Amygdala (tissue), 56 donors: ENCODE measurements around the gene TC2N.
"Not testable (repeated sequence)": the region's sequence is repeated elsewhere in the genome, so short reads cannot be mapped to it uniquely, and the experiment has no call there.

ENCODE experiments used
- DNase-seq, 56 donors: peaks; one replicate each; lab custom pipeline; 2025; lab: John Stamatoyannopoulos, UW

TC2N gene

GRCh38 chr14:91871401-91871800 is 4.1 kb upstream of the TC2N start:
- DNase-seq, result not testable (repeated sequence)

DNA sequence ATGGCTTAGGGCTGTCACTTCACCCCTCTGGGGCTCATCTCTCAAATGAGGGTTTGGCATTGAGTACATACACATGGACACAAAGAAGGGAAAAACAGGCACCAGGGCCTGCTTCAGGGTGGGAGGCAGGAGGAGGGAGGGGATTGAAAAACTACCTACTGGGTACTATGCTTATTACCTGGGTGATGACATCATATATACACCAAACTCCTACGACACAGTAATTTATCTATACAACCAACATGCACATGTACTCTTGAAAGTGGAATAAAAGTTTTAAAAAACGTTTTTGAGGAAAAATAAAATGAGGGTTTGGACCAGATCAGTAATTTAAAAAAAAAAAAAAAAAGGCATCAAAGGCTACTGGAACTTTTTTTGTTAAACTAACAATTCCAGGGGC is 3.6 kb upstream of the TC2N start:
- DNase-seq, result no peak

- no peak for DNase-seq
Observed at GRCh38 chr14:91870001-91870400, 2.7 kb upstream of the TC2N start.

DNA sequence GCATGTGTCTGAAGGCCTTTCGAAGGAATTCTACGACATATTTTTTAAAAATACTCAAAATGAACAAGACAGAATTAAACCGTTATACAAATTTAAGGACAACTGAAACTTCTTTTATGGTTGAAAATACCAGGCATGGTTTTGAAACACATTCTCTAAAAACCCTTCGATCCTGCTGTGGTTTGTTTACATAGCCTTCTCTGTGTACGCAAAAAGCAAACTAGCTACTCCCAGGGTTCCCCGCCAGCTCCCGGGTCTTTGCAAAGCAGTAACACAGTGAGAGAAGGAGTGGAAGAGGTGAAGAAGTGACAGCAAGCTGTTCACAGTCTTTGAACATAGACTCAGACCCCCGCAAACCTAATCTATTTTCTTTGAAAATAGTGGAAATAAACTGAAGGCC is 2.2 kb upstream of the TC2N start:
- DNase-seq, result no peak

DNA sequence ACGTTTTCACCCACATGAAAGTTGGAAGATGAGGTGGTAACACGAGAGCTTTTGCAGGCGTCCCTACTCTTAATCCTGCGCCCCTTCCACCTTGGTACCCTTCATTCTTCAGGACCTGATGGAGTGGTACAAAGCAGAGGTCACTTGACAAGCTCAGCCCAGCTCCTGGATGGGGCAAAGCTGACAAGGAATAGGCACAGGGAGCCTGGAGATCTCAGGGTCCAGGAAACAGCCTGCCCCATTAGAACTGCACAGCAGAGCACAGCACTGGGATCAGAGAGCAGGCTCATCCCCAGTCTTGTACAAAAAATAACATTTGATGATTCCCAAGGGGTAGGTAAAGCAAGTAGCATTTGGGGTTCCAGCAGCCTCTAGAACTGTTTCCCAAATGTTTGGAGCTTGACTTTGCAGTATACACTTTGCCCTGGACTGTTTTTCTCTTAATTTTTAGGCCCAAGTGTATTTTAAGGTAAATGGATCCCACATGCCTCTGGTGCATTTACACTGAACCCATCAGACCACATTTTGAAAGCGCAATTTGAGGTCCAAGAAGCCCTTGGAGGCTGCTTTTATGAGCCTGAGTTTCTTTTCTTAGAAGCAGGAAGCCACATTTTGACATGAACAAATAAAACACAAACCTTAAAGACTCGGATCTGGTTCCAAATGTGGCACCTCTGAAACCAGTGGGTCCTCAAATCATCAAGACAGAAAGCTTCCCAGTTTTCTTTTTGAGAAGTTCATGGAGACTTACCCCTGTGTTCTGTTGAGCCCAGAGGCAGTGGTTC is 633 bp downstream of the TC2N start:
- no peak for DNase-seq

GRCh38 chr14:91866061-91866460 is 1.3 kb downstream of the TC2N start:
- DNase-seq, result no peak

DNA sequence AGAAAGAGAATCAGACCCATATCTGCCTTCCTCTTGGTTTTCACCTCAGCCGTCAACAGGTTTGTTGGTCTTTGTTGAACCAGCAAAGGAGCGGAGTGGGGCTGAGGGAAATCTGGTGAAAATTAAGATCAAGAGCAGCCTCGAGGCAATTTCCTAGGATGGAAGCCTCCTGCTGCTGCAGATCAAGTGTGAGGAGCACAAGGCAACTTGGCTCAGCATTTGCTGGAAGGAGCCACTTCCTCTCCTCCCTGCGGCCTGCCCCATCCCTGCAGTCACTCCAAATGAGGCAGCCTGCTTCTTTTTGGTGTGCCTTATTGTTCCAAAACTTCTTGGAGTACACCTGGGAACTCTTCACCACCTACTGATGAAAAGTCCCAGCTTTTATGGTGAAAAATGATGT is 4.9 kb downstream of the TC2N start:
- no peak for DNase-seq

GRCh38 chr14:91861091-91861490 is 6.2 kb downstream of the TC2N start:
- DNase-seq, result no peak

DNA sequence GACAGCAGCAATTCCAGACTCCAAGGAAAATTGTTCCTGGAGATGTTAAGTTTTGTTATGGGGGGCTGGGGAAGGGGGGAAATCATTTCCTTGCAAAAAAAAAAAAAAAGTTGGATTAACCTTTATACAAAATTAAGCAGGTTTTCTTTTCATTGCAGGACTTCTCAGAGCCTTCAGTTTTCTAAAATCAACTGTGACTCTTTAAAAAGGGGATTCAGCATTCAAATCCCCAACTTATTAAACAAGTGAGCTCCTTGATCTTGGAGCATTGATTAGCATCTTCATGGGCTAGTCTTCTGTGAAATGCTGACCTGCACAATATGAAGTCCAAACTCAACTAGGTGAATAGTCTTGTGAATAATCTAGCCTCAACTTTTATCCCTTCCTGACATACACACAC is 7.1 kb downstream of the TC2N start:
- DNase-seq, result no peak

DNA sequence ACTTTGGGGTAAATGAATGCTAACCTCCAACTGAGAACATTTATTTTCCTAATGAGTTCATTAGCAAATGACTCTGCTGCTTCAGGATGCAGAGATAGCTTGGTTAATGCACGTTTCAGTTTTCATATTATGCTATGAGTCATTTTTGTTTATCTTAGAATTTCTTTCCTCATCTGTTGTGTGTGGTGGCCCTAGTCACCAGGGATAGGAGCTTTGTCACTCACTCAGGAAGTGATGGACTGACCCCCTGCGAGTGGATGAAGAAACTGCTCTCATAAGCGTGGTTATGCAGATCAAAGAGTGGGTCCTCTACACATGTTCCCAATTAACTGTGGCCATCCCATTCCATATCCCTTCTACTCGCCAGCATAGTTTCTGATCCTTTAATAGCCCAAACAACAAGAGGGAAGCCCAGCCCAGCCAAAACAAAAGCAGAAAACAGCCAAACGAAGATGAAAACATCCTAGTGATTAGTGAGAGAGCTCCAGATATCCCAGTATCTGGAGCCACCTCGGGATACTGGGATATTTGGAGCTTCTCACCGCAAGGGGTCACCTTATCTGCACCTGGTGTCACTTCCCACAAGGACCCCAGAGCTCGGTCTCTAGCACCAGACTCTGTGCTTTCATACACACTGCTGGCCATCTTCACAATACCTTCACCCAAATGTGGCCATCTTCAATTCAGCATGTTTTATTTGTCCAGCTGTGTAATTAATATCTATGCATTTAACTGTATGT is 8.6 kb downstream of the TC2N start:
- DNase-seq, result no peak

GRCh38 chr14:91857614-91858013 is 9.7 kb downstream of the TC2N start:
- no peak for DNase-seq

DNA sequence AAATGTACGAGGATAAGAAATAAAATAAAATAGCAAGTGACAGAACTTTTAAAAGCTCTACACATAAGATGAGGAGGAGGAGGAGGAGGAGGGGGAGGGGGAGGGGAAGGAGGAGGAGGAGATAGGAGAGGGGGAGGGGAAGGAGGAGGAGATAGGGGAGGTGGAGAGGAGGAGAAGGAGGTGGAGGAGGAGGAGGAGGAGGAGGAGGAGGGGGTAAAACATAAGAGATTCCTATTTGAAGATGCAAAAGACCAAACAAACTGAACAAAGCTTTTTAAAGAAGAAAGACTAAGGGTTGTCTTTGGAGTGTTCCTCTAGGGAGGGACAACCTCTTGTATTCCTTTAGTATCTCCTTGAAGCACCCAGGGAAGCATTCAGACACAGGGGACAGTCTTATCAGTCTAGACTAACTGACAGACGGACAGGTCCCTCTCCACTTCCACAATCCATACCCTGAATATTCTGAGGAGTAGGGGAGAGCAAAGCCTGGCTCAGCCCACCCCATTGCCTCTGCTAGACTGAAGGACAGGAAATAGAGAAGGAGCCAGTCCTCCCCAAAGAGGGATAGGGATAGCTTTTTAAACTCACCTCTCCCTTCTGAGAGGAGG is 12.9 kb downstream of the TC2N start:
- DNase-seq, result no peak

- no peak for DNase-seq
Observed at GRCh38 chr14:91851563-91851962, 15.8 kb downstream of the TC2N start.

GRCh38 chr14:91848504-91849001 is 18.8 kb downstream of the TC2N start:
- DNase-seq, result no peak

- no peak for DNase-seq
Observed at GRCh38 chr14:91847693-91848092, 19.6 kb downstream of the TC2N start.

DNA sequence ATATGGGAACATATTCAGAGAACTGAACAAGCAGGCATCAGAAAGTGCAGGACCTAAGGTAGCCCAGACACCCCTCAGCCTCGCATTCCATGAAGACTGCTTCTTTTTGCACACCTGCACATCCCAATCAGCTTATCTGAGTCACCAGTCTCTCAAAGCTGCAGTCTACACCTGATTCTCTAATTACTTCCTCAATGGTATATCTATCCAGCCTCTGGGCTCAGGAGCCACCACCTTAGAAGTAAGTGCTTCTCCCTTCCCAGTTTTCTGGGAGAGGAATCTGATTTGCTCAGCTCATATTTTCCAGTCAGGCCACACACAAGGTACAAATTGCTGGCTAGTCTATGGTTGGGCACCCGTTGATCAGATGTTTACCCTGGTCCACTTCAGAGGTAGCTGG is 21.7 kb downstream of the TC2N start:
- DNase-seq, result no peak

- not testable (repeated sequence) for DNase-seq
Observed at GRCh38 chr14:91845056-91845455, 22.3 kb downstream of the TC2N start.

GRCh38 chr14:91844029-91844428 is 23.3 kb downstream of the TC2N start:
- DNase-seq, result no peak

DNA sequence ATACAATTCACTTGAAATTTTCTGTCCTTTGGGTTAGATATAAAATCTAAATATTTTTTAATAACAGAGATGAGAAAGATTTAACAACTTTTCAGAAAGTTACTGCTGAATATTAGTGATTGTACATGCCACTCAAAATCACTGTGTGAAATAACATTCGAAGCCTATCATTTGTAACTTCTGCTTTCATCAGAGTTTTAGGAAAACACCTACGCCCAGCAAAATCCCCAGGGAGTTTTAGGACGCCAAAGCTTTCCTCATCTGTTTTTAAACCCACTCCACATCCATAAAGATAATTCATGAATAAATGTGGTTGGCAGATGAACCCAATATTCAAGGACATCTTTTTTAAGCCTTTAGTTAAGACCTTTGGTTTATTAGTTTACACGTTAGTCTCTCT is 23.9 kb downstream of the TC2N start:
- no peak for DNase-seq

DNA sequence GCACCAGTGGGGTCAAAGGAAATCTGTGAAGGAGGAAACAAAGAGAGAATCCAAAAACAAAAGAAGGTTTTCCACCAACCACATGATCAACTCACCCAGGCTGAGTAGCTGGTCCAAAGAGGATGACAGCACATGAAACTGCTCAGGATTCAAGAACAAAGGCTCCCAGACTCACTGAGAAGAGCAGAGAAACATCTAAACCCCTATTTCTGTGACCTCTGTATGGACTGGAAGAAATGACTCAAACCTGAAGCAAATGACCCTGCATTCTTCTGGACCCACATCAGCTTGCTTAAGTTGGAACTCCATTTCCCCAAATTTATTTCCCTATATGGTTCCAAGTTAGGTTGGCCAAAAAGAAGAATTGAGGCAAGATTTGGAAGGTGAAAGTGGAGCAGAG is 26.3 kb downstream of the TC2N start:
- DNase-seq, result no peak

DNA sequence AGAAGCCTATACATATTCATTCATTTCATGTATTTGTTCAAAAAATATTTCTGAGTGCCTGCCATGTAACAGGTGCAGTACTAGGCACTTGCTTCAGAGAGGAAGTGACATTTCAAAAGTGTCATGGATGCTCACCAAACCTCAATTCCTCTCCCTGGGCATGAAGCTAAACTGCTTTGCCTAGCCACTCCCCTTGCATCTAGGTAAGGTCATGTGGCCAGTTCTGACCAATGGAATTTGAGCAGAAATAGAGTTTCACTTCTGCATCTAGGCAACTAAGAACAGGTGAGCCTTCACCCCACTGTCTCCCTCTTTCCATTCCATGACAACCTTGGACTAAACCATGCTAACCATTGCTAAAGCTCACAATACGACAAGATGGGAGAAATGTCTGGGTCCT is 27.6 kb downstream of the TC2N start:
- DNase-seq, result no peak

- no peak for DNase-seq
Observed at GRCh38 chr14:91837076-91837475, 30.3 kb downstream of the TC2N start.
